GM18858 (cell line): ENCODE data around the gene ATIC.

Source experiments
- ATAC-seq: cut with Tn5 transposase; IDR thresholded peaks from one replicate; pipeline ENCODE4 v1.9.1; 2021; ENCODE audit not compliant: unreplicated experiment

Gene ATIC

GRCh38 chr2:215396595-215397313, 84.9 kb downstream of the ATIC start:
- no peak for ATAC-seq

- no peak for ATAC-seq
Observed at GRCh38 chr2:215397632-215398341, 85.9 kb downstream of the ATIC start.

DNA sequence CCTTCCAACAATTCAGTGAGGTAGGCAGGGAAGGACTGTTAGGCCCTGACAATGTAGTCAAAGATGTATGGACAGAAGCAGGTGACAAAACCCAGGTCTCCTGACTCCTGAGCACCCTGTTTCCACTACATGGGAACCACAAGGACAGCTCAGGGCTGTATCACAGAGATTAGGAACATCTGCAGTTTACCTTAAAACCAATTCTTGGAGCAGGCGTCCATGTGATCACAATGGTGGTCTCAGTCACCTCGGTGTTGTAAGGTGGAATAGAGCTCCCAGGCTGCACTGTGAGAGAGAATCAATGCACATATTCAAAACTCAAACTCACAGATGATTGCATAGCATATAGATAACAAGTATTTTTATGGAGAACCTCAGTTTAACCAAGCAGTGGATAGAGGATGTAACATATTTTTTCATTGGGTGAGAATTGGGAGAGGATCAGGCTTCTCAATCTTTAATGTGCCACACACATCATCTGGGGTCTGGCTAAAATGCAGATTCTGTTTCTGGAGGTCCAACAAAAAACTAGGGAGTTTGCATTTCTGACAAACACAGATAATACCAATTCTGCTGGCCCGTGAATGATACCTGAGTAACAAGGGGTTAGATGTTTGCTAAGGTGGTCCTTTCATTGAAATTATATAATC, 87.3 kb downstream of the ATIC start:
- no peak for ATAC-seq
